Trophoblast cell (in vitro differentiated cells and primary cell): ENCODE results near the gene SYT6.

Experiments used
- DNase-seq, 2 donors: peaks; one replicate each; pipeline ENCODE4 v3.0.0-alpha.2; 2016
- H2AFZ ChIP-seq: 2 replicates; pipeline ENCODE4 v1.6.1; 2013; ENCODE audit warnings: low read length, moderate library complexity, mild to moderate bottlenecking; ENCODE audit not compliant: insufficient read depth, poor library complexity
- H2AK5ac ChIP-seq: 2 replicates; pipeline ENCODE4 v1.6.1; 2013; ENCODE audit warnings: mild to moderate bottlenecking, low read length
- H2BK120ac ChIP-seq: 2 replicates; pipeline ENCODE4 v1.6.1; 2013; ENCODE audit warnings: low read length, mild to moderate bottlenecking, moderate library complexity; ENCODE audit not compliant: insufficient read depth, poor library complexity
- H2BK12ac ChIP-seq: 2 replicates; pipeline ENCODE4 v1.6.1; 2013; ENCODE audit warnings: mild to moderate bottlenecking, low read length, moderate library complexity
- H2BK5ac ChIP-seq: 2 replicates; pipeline ENCODE4 v1.6.1; 2013; ENCODE audit warnings: low read length, low read depth, moderate library complexity, mild to moderate bottlenecking; ENCODE audit not compliant: poor library complexity
- H3K14ac ChIP-seq: 2 replicates; pipeline ENCODE4 v1.6.1; 2013; ENCODE audit warnings: mild to moderate bottlenecking, low read length
- H3K18ac ChIP-seq: 2 replicates; pipeline ENCODE4 v1.6.1; 2013; ENCODE audit warnings: mild to moderate bottlenecking, low read length
- H3K23ac ChIP-seq: 2 replicates; pipeline ENCODE4 v1.6.1; 2013; ENCODE audit warnings: low read length
- H3K27ac ChIP-seq: 2 replicates; pipeline ENCODE4 v1.5.1; 2013; ENCODE audit warnings: low read depth, mild to moderate bottlenecking, inconsistent platforms, low read length, moderate library complexity
- H3K27me3 ChIP-seq: 2 replicates; pipeline ENCODE4 v1.6.1; 2013; ENCODE audit warnings: inconsistent platforms, mild to moderate bottlenecking, low read length, moderate library complexity; ENCODE audit not compliant: insufficient read depth
- H3K36me3 ChIP-seq, 2 experiments: 1 replicate in 1 of 2; 2 replicates in 1 of 2; pipeline ENCODE4 v1.6.1; 2013; ENCODE audit warnings: low read length in 2 of 2, mild to moderate bottlenecking in 2 of 2, moderate library complexity in 1 of 2; ENCODE audit not compliant: insufficient read depth in 2 of 2, control insufficient read depth in 1 of 2
- H3K4ac ChIP-seq: 2 replicates; pipeline ENCODE4 v1.6.1; 2013; ENCODE audit warnings: low read depth, mild to moderate bottlenecking, low read length, moderate library complexity
- H3K4me1 ChIP-seq, 2 experiments: 1 replicate in 1 of 2; 2 replicates in 1 of 2; pipeline ENCODE4 v1.6.1; 2013; ENCODE audit warnings: low read length in 2 of 2, mild to moderate bottlenecking in 2 of 2, moderate library complexity in 1 of 2; ENCODE audit not compliant: insufficient read depth in 2 of 2, control insufficient read depth in 1 of 2
- H3K4me2 ChIP-seq: 2 replicates; pipeline ENCODE4 v1.6.1; 2013; ENCODE audit warnings: inconsistent platforms, mild to moderate bottlenecking, low read length, moderate library complexity
- H3K4me3 ChIP-seq: 2 replicates; pipeline ENCODE4 v1.5.1; 2013; ENCODE audit warnings: mild to moderate bottlenecking, low read depth, low read length, inconsistent platforms
- H3K79me1 ChIP-seq: one replicate; pipeline ENCODE4 v1.6.1; 2013; ENCODE audit warnings: low read length
- H3K79me2 ChIP-seq: 2 replicates; pipeline ENCODE4 v1.6.1; 2013; ENCODE audit warnings: low read length, mild to moderate bottlenecking; ENCODE audit not compliant: control insufficient read depth, insufficient read depth, poor library complexity
- H3K9ac ChIP-seq: 2 replicates; pipeline ENCODE4 v1.6.1; 2013; ENCODE audit warnings: mild to moderate bottlenecking, low read length
- H3K9me3 ChIP-seq: 2 replicates; pipeline ENCODE4 v1.6.1; 2013; ENCODE audit warnings: low read depth, mild to moderate bottlenecking, control low read depth, inconsistent platforms, low read length; ENCODE audit not compliant: insufficient read depth
- H4K12ac ChIP-seq: 2 replicates; pipeline ENCODE4 v1.6.1; 2013; ENCODE audit warnings: low read depth, mild to moderate bottlenecking, low read length, moderate library complexity
- H4K8ac ChIP-seq: 2 replicates; pipeline ENCODE4 v1.6.1; 2013; ENCODE audit warnings: low read depth, mild to moderate bottlenecking, low read length, moderate library complexity
- H4K91ac ChIP-seq: one replicate; pipeline ENCODE4 v1.6.1; 2013; ENCODE audit warnings: low read depth, mild to moderate bottlenecking, low read length, moderate library complexity
- WGBS: extraction: QIAGEN DNeasy Blood & Tissue Kit; methylation state at CpG from one replicate; pipeline ENCODE4 v1.1.7; 2013; ENCODE audit warnings: missing lambda C conversion rate; ENCODE audit not compliant: insufficient read length, insufficient coverage; ENCODE audit errors: extremely low coverage; 5-methylcytosine and 5-hydroxymethylcytosine counted together

The SYT6 gene

DNA sequence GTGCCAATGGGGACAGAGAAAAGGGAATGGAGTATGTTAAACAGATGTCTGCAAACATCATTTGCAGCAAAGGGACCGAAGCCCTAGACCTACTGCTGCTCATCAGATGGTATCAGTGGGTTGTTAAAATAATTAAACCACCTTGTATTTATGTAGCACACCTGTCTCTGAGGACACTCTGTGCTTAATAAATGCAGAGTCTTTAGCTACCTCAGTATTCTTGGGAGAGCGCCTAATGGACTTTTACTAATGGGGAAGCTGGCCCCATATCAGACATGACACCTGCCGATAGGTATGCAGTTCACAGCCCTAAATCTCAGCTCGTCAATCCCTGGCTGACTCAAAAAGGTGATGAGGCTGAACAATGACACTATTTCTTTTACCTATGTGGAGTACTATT lies 54.4 kb downstream of the SYT6 start:
- Histone ChIP-seq H3K79me1 (no peaks in the 10 kb centered on the region), H3K23ac (no peak overlapping the region), H2BK5ac (no peak overlapping the region), H2AK5ac (no peak overlapping the region), H3K27ac (no peak overlapping the region), H4K91ac (no peak overlapping the region), H2BK120ac (no peak overlapping the region), H3K9me3 (no peaks in the 10 kb centered on the region), H3K4me1 (no peaks in the 10 kb centered on the region), H2BK12ac (no peak overlapping the region), H3K27me3 (no peaks in the 10 kb centered on the region), H3K4me3 (no peak overlapping the region), H3K14ac (no peak overlapping the region), H3K79me2 (no peaks in the 10 kb centered on the region), H3K4me2 (no peak overlapping the region), H4K8ac (no peak overlapping the region), H3K4ac (no peak overlapping the region), H3K36me3 (no peaks in the 10 kb centered on the region), H2AFZ (no peak overlapping the region), H4K12ac (no peak overlapping the region), H3K9ac (no peak overlapping the region), H3K18ac (no peak overlapping the region)
- WGBS, result no CpG with 5 or more reads among the region's 4 CpGs
- no peak for DNase-seq

GRCh38 chr1:114097109-114097508 lies 56.6 kb downstream of the SYT6 start:
- Histone ChIP-seq H4K12ac (no peak overlapping the region), H3K4me3 (no peak overlapping the region), H3K79me1 (no peaks in the 10 kb centered on the region), H2AFZ (no peak overlapping the region), H3K36me3 (no peaks in the 10 kb centered on the region), H3K4me1 (no peaks in the 10 kb centered on the region), H4K91ac (no peak overlapping the region), H2AK5ac (no peak overlapping the region), H3K9me3 (peaks cover 2% of the 10 kb centered on the region), H4K8ac (no peak overlapping the region), H2BK120ac (no peak overlapping the region), H3K79me2 (no peaks in the 10 kb centered on the region), H3K23ac (no peak overlapping the region), H3K9ac (no peak overlapping the region), H3K14ac (no peak overlapping the region), H3K27me3 (no peaks in the 10 kb centered on the region), H3K27ac (no peak overlapping the region), H2BK12ac (no peak overlapping the region), H3K18ac (no peak overlapping the region), H3K4ac (no peak overlapping the region), H3K4me2 (no peak overlapping the region), H2BK5ac (no peak overlapping the region)
- DNase-seq, result no peak
- WGBS, result no CpG with 5 or more reads among the region's 3 CpGs

DNA sequence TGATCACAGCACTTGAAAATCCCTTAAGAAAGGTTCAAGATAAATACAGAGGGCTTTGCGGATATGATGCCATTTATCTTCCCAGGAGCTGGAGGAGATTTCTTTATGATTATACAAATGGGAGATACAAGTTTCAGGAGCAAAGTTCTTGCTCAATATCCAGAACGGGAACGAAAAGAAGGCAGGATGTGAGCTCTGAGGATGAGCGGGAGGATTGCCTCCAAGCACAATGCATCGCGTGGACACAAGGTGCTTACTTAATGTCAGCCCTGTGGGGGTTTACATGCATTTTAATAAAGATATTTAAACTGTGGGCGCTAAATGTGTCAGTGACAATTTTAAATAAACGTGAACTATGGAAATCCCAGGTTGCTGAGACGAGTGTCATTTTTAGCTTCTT lies 59.0 kb downstream of the SYT6 start:
- H3K9ac ChIP-seq, result no peak overlapping the region
- no peaks in the 10 kb centered on the region for H3K27me3 ChIP-seq
- no peak for DNase-seq
- no peaks in the 10 kb centered on the region for H3K79me1 ChIP-seq
- no peak overlapping the region for H2BK12ac ChIP-seq
- H4K91ac ChIP-seq, result no peak overlapping the region
- H3K79me2 ChIP-seq, result no peaks in the 10 kb centered on the region
- peaks cover 0 to under 1% of the 10 kb centered on the region in 2 experiments for H3K4me1 ChIP-seq
- H2AK5ac ChIP-seq, result no peak overlapping the region
- no peak overlapping the region for H2AFZ ChIP-seq
- no peak overlapping the region for H4K8ac ChIP-seq
- H3K27ac ChIP-seq, result no peak overlapping the region
- H3K9me3 ChIP-seq, result peaks cover 2% of the 10 kb centered on the region
- H3K4me2 ChIP-seq, result no peak overlapping the region
- H3K23ac ChIP-seq, result no peak overlapping the region
- H3K14ac ChIP-seq, result no peak overlapping the region
- H3K4me3 ChIP-seq, result no peak overlapping the region
- no peak overlapping the region for H3K18ac ChIP-seq
- no peak overlapping the region for H2BK120ac ChIP-seq
- H4K12ac ChIP-seq, result no peak overlapping the region
- H3K4ac ChIP-seq, result no peak overlapping the region
- no peaks in the 10 kb centered on the region for H3K36me3 ChIP-seq
- WGBS, result no CpG with 5 or more reads among the region's 9 CpGs
- no peak overlapping the region for H2BK5ac ChIP-seq

DNA sequence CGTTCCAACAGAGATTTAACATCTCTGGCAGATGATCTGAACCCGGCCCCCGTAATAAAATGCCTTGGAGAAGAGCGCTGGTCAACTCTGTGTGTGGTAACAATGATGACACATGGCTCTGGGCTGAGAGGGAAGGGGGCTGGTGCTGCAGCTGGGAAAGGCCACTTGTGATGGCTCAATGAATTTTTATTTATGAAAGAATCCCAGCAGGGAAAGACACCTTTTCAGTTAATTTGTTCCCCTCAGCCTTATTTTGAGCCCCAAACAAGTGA lies 59.4 kb downstream of the SYT6 start:
- H2BK120ac ChIP-seq, result no peak overlapping the region

More for the DNA sequence above, 59.4 kb downstream of the SYT6 start:
- WGBS, result no CpG with 5 or more reads among the region's 4 CpGs
- no peaks in the 10 kb centered on the region for H3K27me3 ChIP-seq
- peaks cover 0 to 1% of the 10 kb centered on the region in 2 experiments for H3K4me1 ChIP-seq
- no peak overlapping the region for H3K18ac ChIP-seq
- H3K79me1 ChIP-seq, result no peaks in the 10 kb centered on the region
- no peaks in the 10 kb centered on the region for H3K36me3 ChIP-seq
- H2AK5ac ChIP-seq, result no peak overlapping the region
- no peak overlapping the region for H2BK12ac ChIP-seq
- H4K12ac ChIP-seq, result no peak overlapping the region
- no peak overlapping the region for H3K14ac ChIP-seq
- no peak overlapping the region for H4K91ac ChIP-seq
- no peak overlapping the region for H3K4me3 ChIP-seq
- no peak overlapping the region for H3K4ac ChIP-seq
- H3K27ac ChIP-seq, result no peak overlapping the region
- no peak overlapping the region for H2BK5ac ChIP-seq
- H3K79me2 ChIP-seq, result no peaks in the 10 kb centered on the region
- H3K9me3 ChIP-seq, result peaks cover 2% of the 10 kb centered on the region
- no peak overlapping the region for H3K9ac ChIP-seq
- DNase-seq, result peak; percentile 42 to 46
- no peak overlapping the region for H3K23ac ChIP-seq
- no peak overlapping the region for H2AFZ ChIP-seq
- no peak overlapping the region for H4K8ac ChIP-seq
- H3K4me2 ChIP-seq, result no peak overlapping the region
